GM18507 (cell line): ENCODE data around the gene CUBN.
"Not testable (repeated sequence)": the region's sequence is repeated elsewhere in the genome, so short reads cannot be mapped to it uniquely, and the experiment has no call there.

Experiments used
- DNase-seq: peaks from one replicate; pipeline ENCODE4 v3.0.0; 2011; ENCODE audit warnings: low read depth; ENCODE audit not compliant: insufficient read length; ENCODE audit errors: extremely low spot score
- FAIRE-seq: peaks from 2 replicates; lab custom pipeline; 2011; peaks lifted over from hg19 to GRCh38; lab: Jason Lieb, UNC

The CUBN gene

GRCh38 chr10:17023386-17024298 is 106.0 kb downstream of the CUBN start:
- FAIRE-seq: peak; percentile 79

GRCh38 chr10:17022896-17023295 is 106.7 kb downstream of the CUBN start:
- no peak for FAIRE-seq

More at GRCh38 chr10:17023386-17024298, 106.0 kb downstream of the CUBN start:
- DNase-seq: peak; percentile 48

DNA sequence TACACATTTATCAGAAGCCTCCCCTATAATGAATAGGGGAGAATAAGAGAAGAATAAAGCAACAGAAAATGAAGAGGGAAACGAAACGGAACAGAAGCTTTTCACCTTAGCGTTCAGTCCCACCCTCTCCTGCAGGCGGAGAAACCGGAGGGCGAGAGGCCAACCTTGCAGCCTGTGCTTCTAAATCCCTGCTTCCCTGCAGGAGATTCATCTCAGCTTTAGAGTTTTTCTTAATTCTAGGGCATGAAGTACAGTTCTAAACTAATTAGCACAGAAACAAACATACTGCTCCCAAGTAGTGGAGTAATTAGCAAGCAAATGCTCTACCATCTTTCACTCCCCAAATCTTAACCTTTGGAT is 107.2 kb downstream of the CUBN start:
- DNase-seq (no peak), FAIRE-seq (no peak)

More at GRCh38 chr10:17022896-17023295, 106.7 kb downstream of the CUBN start:
- no peak for DNase-seq

DNA sequence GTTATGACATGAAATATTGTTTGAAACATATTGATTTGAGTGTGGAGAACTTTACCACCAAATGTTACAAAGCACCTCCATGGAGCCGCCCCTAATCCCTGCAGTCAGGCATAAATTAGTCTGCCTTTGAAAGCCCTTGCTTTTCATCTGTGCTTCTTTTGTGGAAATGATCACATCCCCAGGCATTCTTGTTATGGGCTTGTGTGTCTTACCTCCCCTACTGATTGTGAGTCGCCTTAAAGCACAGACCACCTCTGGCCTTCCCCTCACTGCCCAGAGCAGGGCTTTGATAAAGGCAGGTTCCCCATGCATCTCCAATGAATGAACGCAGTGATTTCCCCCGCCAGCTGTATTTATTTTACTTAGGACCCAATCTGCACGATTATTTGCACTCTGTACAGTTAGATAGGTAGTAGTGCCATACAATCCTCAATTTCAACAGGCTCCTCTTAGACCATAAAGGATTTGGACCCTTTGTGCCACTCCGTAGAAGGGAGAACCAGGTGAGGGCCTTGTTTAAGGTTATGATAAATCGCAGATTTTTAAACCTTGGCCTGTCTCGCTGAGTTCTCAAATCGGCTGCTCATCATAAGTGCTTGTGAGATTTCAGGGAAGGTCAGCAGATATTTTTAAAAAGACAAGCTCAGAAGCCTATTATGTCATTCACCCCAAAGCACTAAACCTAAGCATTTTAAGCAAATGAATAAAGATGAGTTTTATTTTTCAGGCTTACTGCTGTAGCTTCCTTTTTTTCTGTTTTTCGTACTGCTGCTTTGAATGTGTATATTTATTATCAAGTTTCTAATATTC is 107.8 kb downstream of the CUBN start:
- DNase-seq: no peak
- no peak for FAIRE-seq

DNA sequence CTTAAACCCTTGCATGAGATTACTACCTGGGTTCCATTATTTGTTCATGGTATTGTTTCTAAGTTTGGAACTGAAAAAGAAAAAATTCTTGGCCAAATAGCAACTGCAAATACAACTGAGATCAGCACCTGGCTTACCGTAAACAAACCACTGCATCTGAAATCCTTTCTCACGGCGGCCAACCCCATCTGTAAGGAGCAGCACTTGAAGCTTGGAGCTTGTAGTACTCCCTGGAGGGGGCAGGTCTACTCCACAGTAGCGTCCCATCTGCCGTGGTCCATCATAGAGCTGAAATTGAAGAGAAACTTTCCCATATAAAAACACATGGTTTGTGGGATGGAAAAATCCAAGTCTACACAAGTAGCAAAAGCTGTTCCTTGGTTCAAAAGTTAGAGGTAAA is 109.9 kb downstream of the CUBN start:
- FAIRE-seq (no peak), DNase-seq (no peak)

DNA sequence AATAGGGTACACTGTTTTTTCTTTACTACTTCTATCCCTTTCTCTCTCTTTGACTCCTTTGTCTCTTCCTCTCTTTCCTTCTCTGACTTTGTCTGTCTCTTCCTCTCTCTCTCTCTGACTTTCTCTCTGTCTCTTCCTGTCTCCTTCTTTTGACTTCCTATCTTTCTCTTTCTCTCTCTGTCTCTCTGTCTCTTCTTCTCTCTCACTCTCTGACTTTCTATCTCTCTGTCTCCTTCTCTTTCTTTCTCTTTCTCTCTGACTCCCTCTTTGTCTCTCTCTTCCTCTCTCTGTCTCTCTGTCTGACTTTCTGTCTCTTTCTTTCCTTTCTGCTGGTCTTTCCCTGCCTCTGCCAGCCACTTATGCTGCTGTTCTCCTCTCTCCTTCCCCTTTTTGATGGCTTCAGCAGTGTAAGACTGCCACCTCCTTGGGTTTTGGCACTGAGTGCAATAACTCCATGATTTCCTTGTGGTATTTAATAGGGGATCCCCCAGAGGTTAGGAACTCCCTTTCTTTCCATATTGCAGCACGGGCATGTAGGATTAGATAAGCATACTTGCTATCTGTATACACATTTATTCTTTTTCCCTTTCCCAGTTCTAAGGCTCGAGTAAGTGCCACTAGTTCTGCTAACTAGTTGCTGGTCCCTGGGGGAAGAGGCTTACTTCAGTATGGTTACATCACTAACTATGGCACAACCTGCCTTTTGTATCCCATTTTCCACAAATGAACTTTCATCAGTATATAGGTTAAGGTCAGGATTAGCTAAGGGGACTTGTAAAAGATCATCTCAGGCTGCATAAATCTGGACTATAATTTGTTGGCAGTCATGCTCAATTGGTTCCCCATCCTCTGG is 116.3 kb downstream of the CUBN start:
- DNase-seq, FAIRE-seq: not testable (repeated sequence)

GRCh38 chr10:17012731-17013130 is 116.9 kb downstream of the CUBN start:
- not testable (repeated sequence) for DNase-seq, FAIRE-seq

DNA sequence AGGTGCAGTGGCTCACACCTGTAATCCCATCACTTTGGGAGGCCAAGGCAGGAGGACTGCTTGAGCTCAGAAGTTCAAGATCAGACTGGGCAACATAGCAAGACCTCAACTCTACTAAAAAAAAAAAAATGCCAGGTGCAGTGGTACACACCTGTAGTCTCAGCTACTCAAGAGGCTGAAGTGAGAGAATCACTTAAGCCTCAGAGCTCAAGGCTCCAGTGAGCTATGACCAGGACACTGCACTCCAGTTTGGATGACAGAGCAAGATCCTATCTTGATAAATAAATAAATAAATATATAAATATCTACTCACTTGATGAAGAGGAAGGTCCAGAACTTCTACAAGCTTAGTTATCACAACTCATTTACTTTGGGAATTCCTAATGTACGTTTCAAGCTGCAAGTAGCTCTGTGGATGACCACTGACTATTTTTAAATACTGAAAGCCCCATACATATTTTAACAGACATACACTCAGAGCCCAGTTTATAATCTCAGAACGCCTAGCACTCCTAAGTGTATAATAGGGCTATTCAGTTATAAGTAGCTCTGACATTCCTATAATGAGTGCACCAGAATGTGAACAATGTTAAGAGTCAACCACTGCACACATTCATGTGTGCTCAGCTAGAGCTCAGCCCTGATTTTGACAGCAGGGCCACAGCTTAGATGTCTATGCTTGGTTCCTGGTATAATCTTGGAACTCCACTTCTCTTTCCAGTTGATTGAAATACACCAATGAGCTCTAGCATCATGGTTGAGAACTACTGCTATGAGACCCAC is 119.1 kb downstream of the CUBN start:
- FAIRE-seq (no peak), DNase-seq (no peak)

DNA sequence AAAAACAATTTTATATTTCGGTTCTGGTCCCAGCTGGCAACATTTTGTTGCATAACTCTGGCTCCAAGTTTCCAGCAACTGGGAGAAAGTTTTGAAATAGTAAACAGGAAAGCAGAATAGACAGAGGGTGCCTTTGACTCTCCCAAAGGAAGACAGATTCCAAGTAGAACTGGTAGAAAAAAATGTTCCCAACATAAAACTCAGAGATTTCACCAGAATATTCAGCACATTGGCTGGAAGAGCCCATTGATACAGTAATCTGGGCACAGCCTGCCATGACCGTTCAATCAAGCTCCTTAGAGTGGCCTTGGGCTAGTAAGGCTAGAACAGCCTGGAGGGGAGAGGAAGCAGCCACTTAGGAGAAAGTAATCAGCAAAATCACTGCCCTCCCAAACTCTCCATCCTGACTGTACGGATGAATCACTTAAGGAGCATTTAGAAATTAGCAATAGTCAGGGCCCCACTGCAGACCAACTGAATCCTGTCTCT is 120.4 kb downstream of the CUBN start:
- FAIRE-seq: no peak
- no peak for DNase-seq

GRCh38 chr10:17007418-17007770 is 122.2 kb downstream of the CUBN start:
- FAIRE-seq (no peak), DNase-seq (no peak)

GRCh38 chr10:17006631-17007417 is 122.8 kb downstream of the CUBN start:
- FAIRE-seq (no peak), DNase-seq (no peak)

DNA sequence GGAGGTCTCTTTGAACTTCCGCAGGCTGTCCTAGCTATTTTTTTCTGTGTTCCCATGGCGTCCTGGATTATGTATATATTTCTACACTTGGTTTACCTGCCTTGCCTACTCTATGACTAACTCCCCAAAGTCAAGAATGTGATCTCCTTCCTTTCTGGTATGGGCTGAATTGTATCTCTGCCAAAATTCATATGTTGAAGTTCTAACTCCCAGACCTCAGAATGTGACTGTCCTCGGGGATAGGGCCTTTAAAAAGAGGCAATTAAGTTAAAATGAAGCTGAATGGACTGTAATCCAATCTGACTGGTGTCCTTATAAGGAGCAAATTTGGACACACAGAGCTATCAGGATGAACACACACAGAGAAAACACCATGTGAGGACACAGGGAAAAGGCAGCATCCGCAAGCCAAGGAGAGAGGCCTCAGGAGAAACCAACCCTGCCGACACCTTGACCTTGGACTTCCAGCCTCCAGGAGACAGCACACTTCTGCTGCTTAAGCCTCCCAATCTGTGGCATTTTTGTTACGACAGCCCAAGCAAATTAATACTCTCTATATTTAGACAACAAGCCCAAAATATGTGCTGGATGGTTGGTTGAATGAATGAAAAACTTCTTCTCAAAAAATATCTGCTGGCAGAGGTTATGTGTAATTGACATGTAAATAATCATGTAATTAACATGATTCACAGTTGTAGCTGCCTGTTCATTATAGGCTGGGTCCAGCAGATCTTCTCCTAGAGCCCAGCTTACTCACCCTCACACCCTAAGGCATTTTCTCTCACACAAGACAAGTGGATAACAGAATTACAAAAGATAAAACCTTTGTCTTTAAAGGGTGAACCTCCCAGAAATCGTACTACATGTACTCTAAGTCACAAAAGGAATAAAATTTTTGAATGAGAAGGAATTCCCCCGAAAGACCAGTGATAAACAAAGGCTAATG is 123.7 kb downstream of the CUBN start:
- FAIRE-seq (no peak), DNase-seq (no peak)

DNA sequence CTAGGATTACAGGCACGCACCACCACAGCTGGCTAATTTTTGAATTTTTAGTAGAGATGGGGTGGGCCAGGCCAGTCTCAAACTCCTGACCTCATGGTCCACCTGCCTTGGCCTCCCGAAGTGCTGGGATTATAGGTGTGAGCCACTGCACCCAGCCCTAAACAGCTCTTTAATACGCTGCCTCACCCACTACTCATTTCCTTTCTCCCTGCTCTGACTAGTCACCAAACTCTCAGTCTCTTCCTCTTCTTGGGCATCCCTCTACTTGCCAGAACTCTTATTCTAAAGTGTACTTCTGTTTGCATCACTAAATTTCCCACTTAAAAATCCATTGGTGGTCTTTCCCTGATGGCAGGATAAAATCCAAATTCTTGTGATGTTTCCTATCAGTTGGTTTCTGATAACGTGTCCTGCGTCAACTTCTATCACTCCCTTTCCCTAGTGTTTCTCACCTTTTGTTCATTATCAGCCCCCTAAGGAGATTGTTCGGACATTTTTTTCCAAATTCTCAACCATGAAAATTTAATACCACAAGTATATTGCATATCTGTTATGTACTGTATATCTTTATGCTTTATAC is 124.7 kb downstream of the CUBN start:
- no peak for DNase-seq
- no peak for FAIRE-seq

DNA sequence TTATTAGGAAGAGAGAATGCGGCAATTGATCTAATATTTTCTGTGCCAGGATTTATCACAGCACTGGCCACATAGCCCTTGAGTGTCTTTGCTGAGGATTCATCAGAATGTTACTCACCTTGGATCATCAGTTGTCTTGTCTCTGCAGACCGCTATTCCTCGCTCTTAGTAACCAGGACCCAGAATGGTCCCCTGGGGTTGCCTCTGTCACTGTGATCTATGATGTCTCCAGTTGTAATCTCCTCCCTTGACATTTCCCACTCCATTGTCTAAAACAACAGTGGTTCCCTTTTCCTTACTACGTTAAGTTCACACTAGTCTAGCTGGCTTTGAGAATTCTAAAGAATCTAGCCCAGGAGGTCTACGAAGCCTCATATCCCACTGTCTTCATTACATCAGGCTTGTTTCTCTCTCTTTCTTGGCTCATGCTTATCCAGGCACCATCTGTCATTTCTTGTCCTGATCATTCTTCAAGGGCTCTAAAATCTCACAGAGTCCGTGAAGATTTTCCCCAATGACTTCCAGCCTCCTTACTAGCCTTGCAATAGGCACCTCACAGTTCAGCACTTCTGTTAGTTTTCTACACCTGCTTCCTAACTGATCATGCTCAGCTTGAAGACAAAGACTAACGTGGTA is 125.8 kb downstream of the CUBN start:
- DNase-seq (no peak), FAIRE-seq (no peak)

DNA sequence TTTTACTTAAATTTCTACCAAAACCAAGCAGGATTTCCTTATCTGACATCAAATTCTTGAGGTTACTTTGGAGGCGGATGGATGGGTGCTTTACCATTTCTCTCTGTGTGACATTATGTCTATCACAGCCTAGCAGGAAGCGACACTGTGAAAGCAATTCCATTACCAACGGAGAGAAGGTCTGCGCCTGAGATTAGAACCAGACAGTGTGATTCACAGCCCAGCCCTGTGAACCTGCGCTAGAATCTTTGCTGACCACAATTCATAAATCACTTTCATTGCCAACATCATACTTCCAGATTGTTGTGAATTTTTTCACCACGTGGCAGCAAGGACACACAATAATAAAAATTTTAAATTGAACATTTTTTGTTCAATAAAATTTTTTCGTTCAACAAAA is 126.5 kb downstream of the CUBN start:
- FAIRE-seq (no peak), DNase-seq (no peak)
